HAP-1 (cell line): ENCODE data around the gene CKLF.

Source experiments
- DNase-seq, 2 experiments: peaks; one replicate each; pipeline ENCODE4 v3.0.0-alpha.2; 2016 to 2020; ENCODE audit warnings: low spot score in 2 of 2
- H3K27me3 ChIP-seq: fragments of 250-450 bp; sonication (Bioruptor Pico); 2 replicates; pipeline ENCODE4 v1.5.1; 2020; ENCODE audit warnings: low read depth, mild to moderate bottlenecking, moderate library complexity
- H3K36me3 ChIP-seq: fragments of 250-450 bp; sonication (Bioruptor Pico); replicated peaks from 2 replicates; pipeline ENCODE4 v1.5.1; 2020; ENCODE audit warnings: mild to moderate bottlenecking
- H3K4me1 ChIP-seq: fragments of 250-450 bp; sonication (Bioruptor Pico); 2 replicates; pipeline ENCODE4 v1.5.1; 2020; ENCODE audit warnings: mild to moderate bottlenecking
- H3K4me3 ChIP-seq: fragments of 250-450 bp; sonication (Bioruptor Pico); 2 replicates; pipeline ENCODE4 v1.5.1; 2020; ENCODE audit warnings: mild to moderate bottlenecking, moderate library complexity
- H3K9me3 ChIP-seq: fragments of 250-450 bp; sonication (Bioruptor Pico); 2 replicates; pipeline ENCODE4 v1.5.1; 2020; ENCODE audit warnings: mild to moderate bottlenecking, moderate library complexity
- in situ Hi-C: fragments of 300-500 bp; cut with MboI; formaldehyde crosslinking; loops from 3 replicates; pipeline ENCODE4 v1.14.3; 2020; ENCODE audit warnings: low sequenced_read_pairs, inconsistent platforms, mixed read lengths

CKLF gene

GRCh38 chr16:66552286-66553177 lies at the start of gene CKLF:
CKLF (plus strand) TSS chr16:66552576; CDS start chr16:66552716, 140 bp downstream.
- DNase-seq: peak; percentile 81 to 89
- peaks cover 23% of the 10 kb centered on the region for H3K4me1 ChIP-seq
- in situ Hi-C loops: no loop called here

GRCh38 chr16:66503030-66503429 lies 49.3 kb upstream of the CKLF start:
- in situ Hi-C loops: no loop called here
- Histone ChIP-seq H3K9me3 (no peaks in the 10 kb centered on the region), H3K4me1 (peaks cover 1% of the 10 kb centered on the region; the same call in 1 of the 2 replicates), H3K4me3 (no peak overlapping the region), H3K36me3 (no peaks in the 10 kb centered on the region), H3K27me3 (no peaks in the 10 kb centered on the region; the same call in 1 of the 2 replicates)
- DNase-seq: no peak

More at GRCh38 chr16:66552286-66553177, at the start of gene CKLF:
- H3K4me3 ChIP-seq: peak within 1 kb of the TSS; percentile 37
- H3K9me3 ChIP-seq: no peaks in the 10 kb centered on the region
- peaks cover 2% of the 10 kb centered on the region for H3K36me3 ChIP-seq
- H3K27me3 ChIP-seq: no peaks in the 10 kb centered on the region

- Histone ChIP-seq H3K9me3 (no peaks in the 10 kb centered on the region), H3K36me3 (no peaks in the 10 kb centered on the region), H3K4me1 (peaks cover 7% of the 10 kb centered on the region), H3K4me3 (no peak overlapping the region), H3K27me3 (no peaks in the 10 kb centered on the region; the same call in 1 of the 2 replicates)
- no peak for DNase-seq
- in situ Hi-C loops: no loop called here
Observed at GRCh38 chr16:66503612-66504011, 48.8 kb upstream of the CKLF start.

DNA sequence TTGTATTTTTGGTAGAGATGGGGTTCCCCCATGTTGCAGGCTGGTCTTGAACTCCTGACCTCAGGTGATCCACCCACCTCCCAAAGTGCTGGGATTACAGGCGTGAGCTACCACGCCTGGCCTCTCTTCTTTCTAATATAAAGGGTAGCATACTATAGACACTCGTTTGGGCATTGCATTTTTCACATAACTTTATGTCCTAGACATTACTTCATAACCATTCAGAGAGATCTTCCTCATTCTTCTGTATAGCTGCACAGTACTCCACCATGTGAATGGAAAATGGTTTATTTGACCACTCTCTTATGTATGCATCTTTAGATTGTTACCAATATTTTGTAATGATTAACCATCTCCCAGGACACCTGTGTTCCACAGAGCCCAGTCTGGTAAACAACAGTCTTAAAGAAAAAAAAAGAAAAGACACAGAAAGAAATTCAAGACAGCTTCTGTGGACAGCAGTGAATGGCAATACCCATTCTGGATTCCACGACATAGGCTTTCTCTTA lies 44.6 kb upstream of the CKLF start:
- Histone ChIP-seq H3K9me3 (no peaks in the 10 kb centered on the region), H3K4me3 (no peak overlapping the region), H3K4me1 (peaks cover 7% of the 10 kb centered on the region), H3K27me3 (no peaks in the 10 kb centered on the region; the same call in 1 of the 2 replicates), H3K36me3 (0 out of 2 replicates have a peak, but pooled peaks cover 6% of the 10 kb centered on the region)
- no peak for DNase-seq
- in situ Hi-C loops: no loop called here

GRCh38 chr16:66508248-66508913 lies 44.0 kb upstream of the CKLF start:
- peaks cover 7% of the 10 kb centered on the region for H3K4me1 ChIP-seq
- H3K27me3 ChIP-seq: no peaks in the 10 kb centered on the region; the same call in 1 of the 2 replicates
- 0 out of 2 replicates have a peak, but pooled peaks cover 6% of the 10 kb centered on the region for H3K36me3 ChIP-seq
- in situ Hi-C loops: no loop called here
- DNase-seq: peak in 1 of 2 experiments; percentile 7
- no peaks in the 10 kb centered on the region for H3K9me3 ChIP-seq
- H3K4me3 ChIP-seq: no peak overlapping the region

DNA sequence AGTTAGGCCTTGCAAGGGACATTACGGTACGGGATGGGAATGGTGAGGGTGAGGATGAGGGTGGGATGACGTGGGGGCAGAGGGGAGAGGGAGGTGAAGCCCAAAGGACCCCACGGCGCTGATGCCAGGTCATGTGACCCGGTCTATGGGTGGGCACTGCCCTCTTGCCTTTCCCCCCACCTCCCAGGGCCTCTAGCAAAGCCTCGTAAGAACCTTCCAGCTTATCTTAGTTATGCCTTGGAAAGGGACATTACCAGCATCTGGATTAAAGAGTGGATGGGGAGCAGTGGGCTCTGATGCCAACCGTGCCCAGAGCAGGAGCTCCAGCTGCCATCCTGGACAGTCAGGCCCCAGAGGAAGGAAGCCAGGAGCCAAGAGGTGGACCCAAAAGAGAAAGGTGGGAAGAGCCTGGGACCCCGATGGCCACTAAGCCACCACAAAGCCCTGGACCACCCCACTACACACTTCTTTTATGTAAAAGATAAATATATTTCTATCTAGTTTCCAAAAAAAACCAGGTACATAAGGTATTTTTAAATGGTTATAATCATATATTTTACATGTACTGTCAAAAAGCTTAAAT lies 43.4 kb upstream of the CKLF start:
- Histone ChIP-seq H3K4me1 (peaks cover 7% of the 10 kb centered on the region), H3K36me3 (0 out of 2 replicates have a peak, but pooled peaks cover 6% of the 10 kb centered on the region), H3K9me3 (no peaks in the 10 kb centered on the region), H3K4me3 (no peak overlapping the region), H3K27me3 (no peaks in the 10 kb centered on the region)
- in situ Hi-C loops: no loop called here
- DNase-seq: no peak

DNA sequence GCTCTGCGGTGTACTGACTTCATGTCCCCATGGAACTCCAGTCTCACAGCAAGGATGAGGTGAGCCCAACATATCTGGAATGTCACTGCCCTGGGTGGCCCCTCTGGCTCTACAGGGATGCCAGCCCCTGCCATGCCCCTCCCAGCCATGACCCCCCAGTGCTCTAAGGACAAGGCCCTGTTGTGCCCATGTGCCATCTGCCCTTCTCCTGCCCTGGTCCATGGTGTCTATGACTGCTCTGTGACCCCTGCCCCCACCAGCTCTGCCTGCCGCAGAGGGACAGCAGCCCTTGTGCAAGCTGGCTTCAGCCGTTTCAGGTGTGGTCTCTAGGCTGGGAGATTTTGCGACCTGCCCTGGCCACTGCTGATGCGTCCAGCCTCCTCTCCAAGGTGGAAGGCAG lies 42.8 kb upstream of the CKLF start:
- Histone ChIP-seq H3K4me3 (no peak overlapping the region), H3K4me1 (peaks cover 7% of the 10 kb centered on the region), H3K9me3 (no peaks in the 10 kb centered on the region), H3K36me3 (0 out of 2 replicates have a peak, but pooled peaks cover 6% of the 10 kb centered on the region), H3K27me3 (no peaks in the 10 kb centered on the region)
- in situ Hi-C loops: no loop called here
- DNase-seq: no peak

DNA sequence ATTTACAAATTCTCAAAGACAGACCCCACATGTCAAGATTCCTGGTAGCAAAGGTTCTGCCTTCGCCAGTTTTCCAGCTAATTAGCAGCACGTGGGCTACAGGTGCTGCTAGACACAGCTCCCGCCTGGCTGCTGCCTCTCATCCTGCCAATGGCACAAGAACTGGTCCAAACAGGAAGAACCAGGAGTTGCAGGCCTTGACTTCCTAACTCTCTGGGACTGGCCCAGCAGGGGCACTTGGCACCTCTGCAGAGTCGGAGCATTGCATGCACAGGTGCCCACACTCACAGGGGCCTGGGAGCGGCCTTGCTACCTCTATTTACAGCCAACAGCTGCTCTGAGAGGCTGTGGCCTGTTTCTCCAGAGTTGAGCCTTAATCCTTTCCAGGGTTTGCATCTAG lies 42.1 kb upstream of the CKLF start:
- H3K9me3 ChIP-seq: no peaks in the 10 kb centered on the region
- DNase-seq: no peak
- in situ Hi-C loops: no loop called here

GRCh38 chr16:66510711-66511601 lies 41.4 kb upstream of the CKLF start:
- no peak overlapping the region for H3K4me3 ChIP-seq
- H3K27me3 ChIP-seq: no peaks in the 10 kb centered on the region
- H3K9me3 ChIP-seq: no peaks in the 10 kb centered on the region
- DNase-seq: no peak
- 0 out of 2 replicates have a peak, but pooled peaks cover 6% of the 10 kb centered on the region for H3K36me3 ChIP-seq
- in situ Hi-C loops: no loop called here
- peaks cover 7% of the 10 kb centered on the region for H3K4me1 ChIP-seq

More for the DNA sequence above, 42.1 kb upstream of the CKLF start:
- H3K4me1 ChIP-seq: peaks cover 7% of the 10 kb centered on the region
- no peak overlapping the region for H3K4me3 ChIP-seq
- no peaks in the 10 kb centered on the region for H3K27me3 ChIP-seq
- 0 out of 2 replicates have a peak, but pooled peaks cover 6% of the 10 kb centered on the region for H3K36me3 ChIP-seq

GRCh38 chr16:66511602-66512271 lies 40.6 kb upstream of the CKLF start:
- Histone ChIP-seq H3K36me3 (0 out of 2 replicates have a peak, but pooled peaks cover 6% of the 10 kb centered on the region), H3K27me3 (no peaks in the 10 kb centered on the region), H3K9me3 (no peaks in the 10 kb centered on the region), H3K4me1 (peaks cover 7% of the 10 kb centered on the region), H3K4me3 (no peak overlapping the region)
- no peak for DNase-seq
- in situ Hi-C loops: no loop called here

- in situ Hi-C loops: no loop called here
- Histone ChIP-seq H3K4me3 (no peak overlapping the region), H3K36me3 (0 out of 2 replicates have a peak, but pooled peaks cover 6% of the 10 kb centered on the region), H3K27me3 (no peaks in the 10 kb centered on the region), H3K4me1 (peaks cover 7% of the 10 kb centered on the region), H3K9me3 (no peaks in the 10 kb centered on the region)
- DNase-seq: no peak
Observed at GRCh38 chr16:66512272-66513110, 39.9 kb upstream of the CKLF start.
